PC-9 (cell line): Measurements from ENCODE around the gene TMEM120A.

Source experiments
- CTCF ChIP-seq: fragments of 200-600 bp; sonication (generic); conservative IDR thresholded peaks from 2 replicates; pipeline ENCODE4 v1.6.1; 2017; ENCODE audit warnings: mixed run types, antibody characterized with exemption, mild to moderate bottlenecking, moderate library complexity
- EZH2 ChIP-seq: fragments of 200-600 bp; sonication (generic); IDR thresholded peaks from 2 replicates; pipeline ENCODE4 v1.8.0; 2017; ENCODE audit warnings: antibody characterized with exemption, low read depth

- no peak for TF ChIP-seq CTCF
- no peak for TF ChIP-seq EZH2
Observed at GRCh38 chr7:76016191-76016947, 22.0 kb upstream of the TMEM120A start.
